Central memory CD4-positive, alpha-beta T cell (primary cell): ENCODE results near the gene CCNF.

Experiments used
- DNase-seq: peaks from one replicate; pipeline ENCODE4 v3.0.0; 2022

CCNF gene

DNA sequence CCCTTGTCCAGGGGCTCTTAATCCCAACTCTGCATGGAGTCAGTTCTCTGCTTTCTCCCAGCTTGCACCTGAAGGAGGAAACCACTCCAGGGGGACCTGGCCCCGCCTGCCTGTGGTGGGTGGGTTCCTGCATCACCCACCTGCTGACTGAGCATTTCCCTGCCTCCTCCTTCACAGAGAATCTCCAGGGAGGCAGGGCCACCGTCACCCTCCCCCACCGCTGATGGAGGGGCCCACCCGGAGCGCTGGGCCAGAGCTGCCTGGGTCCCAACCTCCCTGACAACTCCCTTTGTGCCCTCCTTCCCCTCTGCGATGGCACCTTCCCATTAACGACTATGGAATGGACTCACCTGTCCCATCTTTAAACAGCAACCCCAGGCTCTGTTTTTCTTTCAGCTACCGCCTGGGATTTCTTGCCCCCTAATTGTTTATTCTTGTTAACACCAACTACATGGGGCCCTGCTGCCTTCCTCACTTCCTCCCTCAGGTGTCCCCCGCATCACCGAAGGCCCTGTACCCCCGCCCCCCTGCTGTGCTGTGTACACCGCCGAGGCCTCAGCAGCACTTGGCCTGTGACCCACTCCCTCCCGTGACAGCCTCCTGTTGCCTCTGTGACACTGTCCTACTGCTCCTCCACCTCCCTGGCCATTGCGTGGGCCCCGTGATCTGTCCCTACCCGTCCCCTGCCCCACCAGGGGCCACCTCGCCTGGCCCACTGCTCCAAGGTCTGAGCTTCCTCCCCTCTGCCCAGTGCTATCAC is 29.8 kb downstream of the CCNF start:
- no peak for DNase-seq

DNA sequence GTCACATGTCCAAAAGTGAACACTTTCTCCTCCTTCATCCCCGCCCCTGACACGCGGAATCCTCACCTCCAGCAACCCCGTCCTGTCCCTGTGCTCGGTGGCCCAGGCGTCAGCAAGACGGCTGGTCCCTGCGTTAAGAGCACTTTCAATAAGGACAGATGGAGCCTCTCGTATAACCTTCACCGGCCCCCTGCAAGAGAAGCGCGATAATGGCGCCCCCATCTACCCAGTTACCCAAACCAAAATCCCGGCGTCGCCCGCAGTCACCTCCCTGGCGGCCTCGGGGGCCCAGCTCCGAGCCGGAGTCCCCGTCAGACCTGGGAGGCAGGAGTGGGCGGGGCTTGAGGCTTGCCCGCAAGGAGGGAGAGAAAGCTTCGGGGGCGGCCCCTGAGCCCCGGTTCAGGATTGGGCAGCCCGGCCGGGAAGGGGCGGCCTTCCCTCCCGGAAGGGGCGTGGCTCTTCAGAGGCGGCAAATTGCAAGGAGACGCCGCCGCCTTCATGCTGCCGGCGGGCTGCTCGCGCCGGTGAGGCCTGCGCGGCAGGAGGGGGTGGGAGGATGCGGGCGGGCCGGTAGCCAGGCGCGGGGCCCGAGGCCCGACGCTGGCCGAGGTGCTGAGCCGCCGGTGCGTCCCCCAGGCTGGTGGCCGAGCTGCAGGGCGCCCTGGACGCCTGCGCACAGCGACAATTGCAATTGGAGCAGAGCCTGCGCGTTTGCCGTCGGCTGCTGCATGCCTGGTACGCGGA is 30.6 kb downstream of the CCNF start, which contains the start of gene TEDC2:
TEDC2 (plus strand) TSS at position 463 of the 744 bp plus-strand sequence; CDS start at position 499, 36 bp downstream.
- peak; percentile 95 for DNase-seq

DNA sequence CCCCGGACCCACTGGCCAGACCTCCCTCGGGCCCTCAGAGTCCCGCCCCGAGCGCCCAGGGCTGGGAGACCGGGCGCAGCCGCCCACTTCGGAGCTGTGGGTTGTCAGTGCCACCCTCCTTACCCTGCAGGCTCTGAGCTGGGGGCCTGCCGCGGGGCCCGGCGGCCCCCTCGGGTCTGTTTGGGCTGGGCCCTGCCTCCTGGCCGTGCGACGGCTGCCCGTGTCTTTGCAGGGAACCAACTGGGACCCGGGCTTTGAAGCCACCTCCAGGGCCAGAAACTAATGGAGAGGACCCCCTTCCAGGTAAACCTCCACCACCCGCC is 31.1 kb downstream of the CCNF start:
- DNase-seq, result no peak

DNA sequence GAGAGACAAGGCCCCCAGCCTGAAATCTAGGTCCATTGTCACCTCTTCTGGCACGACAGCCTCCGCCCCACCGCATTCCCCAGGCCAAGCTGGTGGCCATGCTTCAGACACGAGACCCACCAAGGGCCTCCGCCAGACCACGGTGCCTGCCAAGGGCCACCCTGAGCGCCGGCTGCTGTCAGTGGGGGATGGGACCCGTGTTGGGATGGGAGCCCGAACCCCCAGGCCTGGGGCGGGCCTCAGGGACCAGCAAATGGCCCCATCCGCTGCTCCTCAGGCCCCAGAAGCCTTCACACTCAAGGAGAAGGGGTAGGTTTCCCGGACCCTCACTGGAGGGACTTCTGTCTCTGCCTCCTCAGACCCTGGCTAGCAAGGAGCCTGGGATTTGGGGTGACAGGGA is 31.7 kb downstream of the CCNF start:
- no peak for DNase-seq

DNA sequence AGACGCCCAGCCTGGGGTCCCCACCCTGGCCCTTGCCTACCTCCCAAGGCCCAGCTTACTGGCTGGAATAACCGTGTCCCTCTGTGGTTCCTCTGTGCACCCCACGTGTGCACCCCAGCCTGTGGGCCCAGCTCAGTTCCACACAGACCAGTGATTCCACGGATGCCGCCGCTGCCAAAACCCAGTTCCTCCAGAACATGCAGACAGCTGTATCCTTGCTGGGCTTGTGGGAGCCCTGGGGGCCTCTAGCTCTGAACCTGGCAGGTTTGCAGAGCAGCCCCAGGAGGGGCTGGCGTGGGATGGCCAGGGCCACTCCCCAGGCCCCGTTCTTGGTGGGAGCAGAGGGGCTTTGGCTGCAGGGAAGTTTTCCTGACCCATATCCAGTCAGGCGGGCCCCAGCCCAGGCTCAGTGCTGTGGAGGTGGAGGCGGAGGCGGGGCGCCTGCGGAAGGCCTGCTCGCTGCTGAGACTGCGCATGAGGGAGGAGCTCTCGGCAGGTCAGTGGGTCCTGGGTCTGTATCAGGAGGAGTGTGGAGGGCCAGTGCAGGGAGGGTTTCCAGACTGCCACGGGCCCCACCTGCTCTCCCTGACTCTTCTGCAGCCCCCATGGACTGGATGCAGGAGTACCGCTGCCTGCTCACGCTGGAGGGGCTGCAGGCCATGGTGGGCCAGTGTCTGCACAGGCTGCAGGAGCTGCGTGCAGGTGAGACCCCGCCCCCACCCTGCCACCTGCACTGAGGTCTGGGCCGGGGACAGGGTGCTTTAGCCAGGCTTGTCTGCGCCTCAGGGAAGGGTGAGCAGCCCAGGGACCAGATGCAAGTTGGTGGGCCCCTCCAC is 33.0 kb downstream of the CCNF start:
- no peak for DNase-seq

DNA sequence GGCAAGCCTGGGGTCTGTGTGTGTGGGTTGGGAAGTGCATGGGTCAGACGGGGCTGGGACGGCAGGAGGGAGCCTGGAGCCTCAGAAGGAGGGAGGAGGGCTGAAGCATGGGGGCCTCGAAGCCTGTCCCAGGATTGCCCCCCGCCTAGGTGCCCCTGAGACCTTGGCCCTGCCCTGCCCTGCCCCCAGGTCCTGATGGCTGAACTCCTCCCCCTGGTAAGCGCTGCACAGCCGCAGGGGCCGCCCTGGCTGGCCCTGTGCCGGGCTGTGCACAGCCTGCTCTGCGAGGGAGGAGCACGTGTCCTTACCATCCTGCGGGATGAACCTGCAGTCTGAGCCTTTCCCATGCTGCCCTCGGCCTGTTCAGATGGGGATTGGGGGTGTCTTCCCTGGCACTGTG is 35.1 kb downstream of the CCNF start:
- DNase-seq, result no peak

DNA sequence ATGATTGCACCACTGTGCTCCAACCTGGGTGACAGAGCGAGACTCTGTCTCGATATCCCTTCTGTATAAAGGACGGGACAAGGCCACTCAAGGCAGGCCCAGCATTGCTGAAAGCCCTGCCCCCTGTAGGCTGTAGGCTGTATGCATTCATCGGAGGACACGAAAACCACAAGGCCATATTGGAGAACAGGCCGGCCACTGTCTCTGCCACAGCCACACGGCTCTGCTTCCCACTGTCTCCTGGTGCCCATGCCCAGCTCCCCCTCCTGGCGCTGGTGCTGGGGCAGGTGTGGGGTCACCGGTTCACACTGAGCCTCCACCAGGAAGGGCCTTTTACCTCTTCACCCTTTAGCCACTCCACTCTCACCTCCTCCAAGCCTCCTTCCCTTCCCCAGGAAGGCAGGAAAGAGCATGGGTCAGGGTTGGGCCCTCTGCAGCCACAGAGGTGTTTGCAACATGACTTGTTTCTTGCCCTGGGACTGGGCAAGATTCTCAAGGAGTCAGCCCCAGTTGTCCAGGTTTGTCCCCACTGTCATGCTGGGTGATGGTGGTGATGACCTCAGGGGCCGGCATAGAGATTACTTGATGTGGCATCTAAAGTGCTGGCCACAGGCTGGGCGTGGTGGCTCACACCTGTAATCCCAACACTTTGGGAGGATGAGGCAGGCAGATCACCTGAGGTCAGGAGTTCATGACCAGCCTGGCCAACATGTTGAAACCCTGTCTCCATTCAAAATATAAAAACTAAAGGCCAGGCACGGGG is 36.6 kb downstream of the CCNF start:
- DNase-seq, result no peak

DNA sequence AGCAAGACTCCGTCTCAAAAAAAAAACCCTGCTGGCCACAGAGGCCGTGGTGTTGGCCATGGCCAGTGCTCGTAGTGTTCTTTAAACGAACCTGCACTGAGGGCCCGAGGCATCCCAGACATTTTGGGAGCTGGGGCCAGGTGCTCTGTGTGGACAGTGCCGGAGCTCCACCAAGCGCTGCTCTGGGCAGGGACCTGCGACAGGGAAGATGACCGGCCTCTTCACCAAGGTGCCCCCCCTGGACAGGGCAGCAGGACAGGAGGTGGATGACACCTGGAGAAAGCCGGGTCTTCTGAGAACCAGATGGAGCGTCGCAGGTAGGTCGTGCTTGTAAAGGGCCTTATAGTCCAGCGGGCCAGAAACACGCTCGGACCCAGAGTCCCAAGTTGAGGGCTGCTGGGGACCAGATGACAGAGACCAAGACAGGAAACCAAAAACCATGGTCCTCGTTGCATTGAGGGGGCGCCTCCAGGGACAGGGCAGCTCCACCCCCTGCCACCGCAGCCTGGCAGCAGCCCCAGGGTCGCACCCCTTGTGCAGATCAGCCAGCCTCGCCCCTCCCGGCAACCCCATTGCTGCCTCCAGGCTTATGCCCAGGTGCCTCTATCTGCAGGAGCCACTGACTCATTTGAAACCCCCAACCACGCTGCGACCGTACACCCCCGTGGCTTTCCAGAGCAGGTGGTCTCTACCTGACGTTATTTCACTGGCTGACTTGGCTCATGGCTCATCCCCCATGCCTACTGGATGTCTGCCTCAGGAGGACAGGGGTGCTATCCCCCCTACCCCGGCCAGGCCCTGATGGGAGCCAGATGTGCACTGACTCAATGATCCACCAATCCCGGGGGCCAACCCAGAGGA is 37.6 kb downstream of the CCNF start:
- no peak for DNase-seq

DNA sequence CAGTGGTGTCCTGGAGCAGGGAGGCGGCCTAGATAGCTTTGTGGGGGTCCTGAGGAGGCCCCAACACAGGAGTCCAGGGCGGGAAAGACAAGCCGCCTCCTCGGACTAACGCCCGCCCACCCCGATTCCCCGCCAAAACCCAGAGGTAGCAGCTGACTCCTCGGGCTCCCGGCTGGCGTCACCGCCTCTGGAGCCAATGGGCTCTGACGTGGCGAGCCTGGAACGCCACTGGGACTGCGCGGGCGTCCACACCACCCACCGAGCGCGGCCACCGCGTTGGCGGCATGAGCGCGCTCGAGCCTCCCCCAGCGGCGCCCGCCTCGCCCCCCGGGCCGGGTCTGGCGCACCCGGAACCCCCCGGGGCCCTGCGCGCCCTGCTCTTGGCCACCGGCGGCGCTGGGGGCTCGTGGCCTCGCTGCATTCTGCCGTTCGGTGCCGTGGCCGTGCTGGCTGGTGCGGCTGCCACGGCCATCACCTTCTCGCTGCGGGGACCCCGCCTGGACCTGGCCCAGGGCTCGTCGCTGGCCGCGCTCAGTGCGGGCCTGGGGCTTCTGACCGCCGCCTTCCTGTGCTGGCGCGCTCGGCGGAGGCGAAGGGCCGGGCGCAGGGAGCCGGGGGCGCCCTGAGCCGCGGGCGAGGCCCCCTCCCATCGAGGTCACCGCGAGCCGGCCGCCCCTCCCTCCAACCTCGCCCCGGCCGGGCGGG is 38.4 kb downstream of the CCNF start:
- no peak for DNase-seq

DNA sequence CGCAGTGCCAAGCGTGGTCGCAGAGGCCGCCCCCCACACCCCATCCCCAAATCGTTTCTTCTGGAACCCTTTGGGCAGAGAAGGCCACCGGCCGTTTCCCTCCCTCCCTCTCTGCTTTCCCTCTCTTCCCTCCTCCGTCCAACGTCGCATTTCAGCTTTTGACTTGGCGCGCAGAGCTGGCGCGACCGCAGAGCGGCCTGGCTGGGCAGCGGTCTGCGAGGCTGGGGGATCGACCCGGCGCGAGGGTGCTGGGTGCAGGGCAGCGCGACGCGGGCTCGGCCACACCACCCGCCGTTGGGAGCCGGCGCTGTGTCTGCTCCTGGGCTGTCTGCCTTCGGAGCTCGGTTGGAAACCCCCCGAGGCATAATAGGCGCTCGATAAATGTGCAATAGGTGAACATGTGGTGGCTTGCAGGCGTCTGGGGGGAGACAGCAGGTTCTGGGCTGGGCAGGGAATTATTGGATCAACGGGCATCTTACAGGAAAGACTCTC is 39.0 kb downstream of the CCNF start:
- DNase-seq, result no peak

DNA sequence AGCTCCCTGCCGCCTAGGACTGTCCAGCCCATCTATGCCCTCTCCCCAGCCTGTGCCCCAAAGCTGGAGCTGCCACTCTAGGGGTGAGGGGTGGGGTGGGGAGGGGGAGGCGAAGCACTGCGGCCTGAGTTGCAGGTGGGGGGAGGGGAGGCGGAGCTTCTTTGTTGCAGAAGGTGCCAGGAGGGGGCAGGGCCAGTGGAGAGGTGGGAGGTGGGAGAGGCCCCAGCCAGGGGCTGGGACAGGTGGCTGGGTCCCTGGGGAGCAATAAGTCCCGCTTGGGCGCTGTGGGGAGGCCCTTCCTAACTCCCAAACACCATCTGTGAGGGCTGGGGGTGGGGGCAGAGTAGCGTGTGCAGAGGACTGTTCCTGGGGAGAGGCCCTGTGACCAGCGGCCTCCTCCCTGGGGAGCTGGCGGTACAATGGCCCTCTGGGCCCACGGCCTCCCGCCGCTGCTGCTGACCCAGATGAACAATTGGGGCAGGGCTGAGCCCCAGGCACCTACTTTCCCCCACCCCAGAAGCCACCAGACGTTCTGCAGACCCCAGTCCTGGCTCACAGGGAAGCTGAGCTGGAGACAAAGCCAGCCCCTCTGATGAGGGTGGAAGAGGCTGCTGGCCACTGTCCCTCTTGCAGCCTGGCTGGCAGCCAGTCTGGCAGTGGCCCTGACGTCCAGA is 39.6 kb downstream of the CCNF start:
- DNase-seq, result no peak

DNA sequence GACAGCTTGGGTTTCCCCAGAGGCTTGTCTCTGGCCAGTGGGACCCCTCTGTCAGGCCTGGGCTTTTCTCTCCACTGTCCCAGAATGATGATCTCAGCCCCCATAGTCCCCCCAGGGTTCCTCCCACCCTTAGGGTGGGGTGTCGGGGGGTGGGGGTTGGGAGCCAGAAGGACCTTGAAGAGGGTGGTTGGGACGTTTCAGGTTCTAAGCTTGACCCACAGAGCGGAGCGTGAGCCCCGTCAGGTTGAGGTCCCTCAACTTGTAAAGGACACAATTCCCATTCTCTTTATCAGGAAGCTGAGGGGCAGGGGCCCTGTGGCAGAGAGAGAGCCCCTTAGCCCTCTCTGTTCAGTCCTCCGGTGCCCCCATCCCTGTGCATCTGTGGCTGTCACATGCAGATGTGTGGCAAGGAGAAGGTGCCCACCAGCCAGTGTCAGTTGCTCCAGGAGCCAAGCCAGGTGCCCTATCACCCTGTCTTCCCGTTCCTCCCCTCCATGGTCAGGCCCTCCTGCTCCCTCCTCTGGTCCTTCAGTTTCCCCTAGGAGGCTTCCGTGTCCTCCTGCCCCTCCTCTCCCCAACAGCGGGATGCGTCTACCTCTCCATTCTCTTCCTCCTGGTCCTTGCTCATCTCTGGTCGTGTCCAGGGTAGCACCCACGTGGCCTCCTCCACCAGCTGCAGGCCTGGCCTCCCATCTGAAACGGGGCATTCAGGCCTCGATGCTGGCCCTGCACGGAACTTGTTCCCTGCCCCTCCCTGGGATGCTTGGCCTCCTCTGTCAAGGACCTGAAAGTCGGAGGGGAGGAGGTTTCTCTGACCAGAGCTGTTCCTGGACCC is 40.4 kb downstream of the CCNF start:
- DNase-seq, result no peak

DNA sequence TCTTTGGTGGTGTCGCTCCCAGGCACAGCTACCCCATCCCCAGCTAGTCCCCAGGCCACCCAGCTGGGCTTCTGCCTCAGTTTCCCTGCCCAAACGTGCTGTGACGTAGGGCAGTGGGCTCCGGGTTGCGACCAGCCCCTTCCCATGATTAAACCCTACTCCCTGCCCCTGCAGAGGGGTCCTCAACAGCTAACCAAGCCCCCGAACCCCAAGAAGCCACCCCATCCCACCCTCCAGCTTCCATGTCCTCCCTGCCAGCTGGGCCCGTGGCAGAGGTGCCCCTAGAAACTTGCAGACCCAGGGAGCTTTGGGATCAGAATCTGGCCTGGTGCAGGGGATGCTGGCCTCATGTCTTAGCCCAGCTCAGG is 41.0 kb downstream of the CCNF start:
- DNase-seq, result no peak

DNA sequence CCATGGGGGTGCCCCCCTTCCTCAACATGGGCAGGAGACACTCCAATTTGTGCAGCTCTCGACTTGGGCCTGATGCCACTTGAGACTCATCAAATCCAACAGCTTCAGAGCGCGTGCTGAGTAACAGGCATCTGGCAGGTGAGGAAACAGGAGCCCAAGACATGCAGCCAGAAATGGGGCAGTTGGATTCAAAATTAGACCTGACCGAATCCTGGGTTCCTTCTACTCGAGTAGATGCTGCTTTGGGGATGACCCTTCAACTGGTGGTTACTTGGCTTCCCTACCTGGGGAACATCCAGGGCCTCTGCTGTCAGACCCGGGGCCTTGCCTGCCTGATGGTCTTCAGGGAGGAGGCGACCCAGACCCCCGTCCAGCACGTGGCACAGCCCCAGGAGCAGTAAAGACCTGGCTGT is 41.4 kb downstream of the CCNF start:
- DNase-seq, result no peak

DNA sequence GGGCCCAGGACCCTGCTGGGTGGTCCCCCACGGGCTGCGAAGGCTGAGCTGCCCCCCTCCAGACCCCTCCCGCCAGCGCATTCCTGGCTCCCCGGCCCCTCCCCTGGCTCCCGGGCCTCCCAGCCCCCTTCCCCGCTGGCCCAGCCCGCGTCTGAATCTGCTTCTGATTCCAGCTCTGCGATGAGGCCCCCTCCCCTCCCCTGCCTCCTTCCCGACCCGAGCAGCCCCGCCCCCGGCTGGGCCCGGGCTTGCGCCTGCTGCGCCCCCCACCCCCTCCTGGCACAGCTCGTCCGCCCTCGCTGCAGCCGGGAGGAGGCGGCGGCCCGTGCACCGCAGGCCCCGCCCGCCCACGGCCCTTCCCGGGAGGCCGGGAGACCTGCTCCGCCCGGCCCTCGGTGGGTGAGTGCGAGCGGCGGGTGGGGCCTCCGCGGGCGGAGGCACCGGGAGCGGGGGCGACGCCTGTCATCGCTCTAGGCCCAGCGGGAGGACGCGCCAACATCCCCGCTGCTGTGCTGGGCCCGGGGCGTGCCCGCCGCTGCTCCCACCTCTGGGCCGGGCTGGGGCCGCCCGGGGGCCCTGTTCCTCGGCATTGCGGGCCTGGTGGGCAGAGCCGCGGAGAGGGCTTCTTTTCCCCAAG is 41.9 kb downstream of the CCNF start, which contains the start of gene NTN3:
NTN3 (plus strand) TSS at position 282 of the 637 bp plus-strand sequence. CDS start 405 bp downstream, outside the sequence.
- no peak for DNase-seq

DNA sequence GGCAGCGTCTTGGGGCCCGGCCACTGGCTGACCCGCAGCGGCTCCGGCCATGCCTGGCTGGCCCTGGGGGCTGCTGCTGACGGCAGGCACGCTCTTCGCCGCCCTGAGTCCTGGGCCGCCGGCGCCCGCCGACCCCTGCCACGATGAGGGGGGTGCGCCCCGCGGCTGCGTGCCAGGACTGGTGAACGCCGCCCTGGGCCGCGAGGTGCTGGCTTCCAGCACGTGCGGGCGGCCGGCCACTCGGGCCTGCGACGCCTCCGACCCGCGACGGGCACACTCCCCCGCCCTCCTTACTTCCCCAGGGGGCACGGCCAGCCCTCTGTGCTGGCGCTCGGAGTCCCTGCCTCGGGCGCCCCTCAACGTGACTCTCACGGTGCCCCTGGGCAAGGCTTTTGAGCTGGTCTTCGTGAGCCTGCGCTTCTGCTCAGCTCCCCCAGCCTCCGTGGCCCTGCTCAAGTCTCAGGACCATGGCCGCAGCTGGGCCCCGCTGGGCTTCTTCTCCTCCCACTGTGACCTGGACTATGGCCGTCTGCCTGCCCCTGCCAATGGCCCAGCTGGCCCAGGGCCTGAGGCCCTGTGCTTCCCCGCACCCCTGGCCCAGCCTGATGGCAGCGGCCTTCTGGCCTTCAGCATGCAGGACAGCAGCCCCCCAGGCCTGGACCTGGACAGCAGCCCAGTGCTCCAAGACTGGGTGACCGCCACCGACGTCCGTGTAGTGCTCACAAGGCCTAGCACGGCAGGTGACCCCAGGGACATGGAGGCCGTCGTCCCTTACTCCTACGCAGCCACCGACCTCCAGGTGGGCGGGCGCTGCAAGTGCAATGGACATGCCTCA is 42.6 kb downstream of the CCNF start:
- no peak for DNase-seq

DNA sequence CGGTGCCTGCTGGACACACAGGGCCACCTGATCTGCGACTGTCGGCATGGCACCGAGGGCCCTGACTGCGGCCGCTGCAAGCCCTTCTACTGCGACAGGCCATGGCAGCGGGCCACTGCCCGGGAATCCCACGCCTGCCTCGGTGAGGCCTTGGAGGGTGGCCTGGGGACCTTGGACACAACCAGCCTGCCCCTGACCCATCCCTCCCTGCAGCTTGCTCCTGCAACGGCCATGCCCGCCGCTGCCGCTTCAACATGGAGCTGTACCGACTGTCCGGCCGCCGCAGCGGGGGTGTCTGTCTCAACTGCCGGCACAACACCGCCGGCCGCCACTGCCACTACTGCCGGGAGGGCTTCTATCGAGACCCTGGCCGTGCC is 43.2 kb downstream of the CCNF start:
- DNase-seq, result no peak
